CD4-positive, alpha-beta T cell (primary cell): ENCODE results near the gene CHKA. TPM values are rescaled to one million over a fixed set of nuclear protein-coding genes. Genes with fewer than 3 reads are reported as not detected.

ENCODE experiments used
- ATAC-seq: fragments of 200-7000 bp; cut with Tn5 transposase; one replicate; pipeline ENCODE4 v1.10.0; 2022; ENCODE audit warnings: mild to moderate bottlenecking; ENCODE audit not compliant: poor library complexity
- CTCF ChIA-PET: fragments of 350-600 bp; sonication (Branson Sonifier 250); formaldehyde crosslinking; loops from one replicate; lab custom pipeline; 2021; ENCODE audit warnings: antibody characterized with exemption, inconsistent platforms; lab: Charles Lee
- POLR2A ChIA-PET: fragments of 350-600 bp; sonication (Branson Sonifier 250); formaldehyde crosslinking; loops from one replicate; lab custom pipeline; 2021; ENCODE audit warnings: antibody characterized with exemption, inconsistent platforms; lab: Charles Lee
- DNase-seq, 14 experiments: peaks; one replicate each; pipeline ENCODE4 v3.0.0-alpha.2; 2013 to 2020; ENCODE audit warnings: mixed read lengths in 2 of 14
- H3K27ac ChIP-seq, 2 donors: one replicate each; pipeline versions ENCODE4 v1.5.1 to v1.7.0; 2013; ENCODE audit warnings: low read length in 2 of 2, low read depth in 1 of 2, mild to moderate bottlenecking in 1 of 2
- H3K27me3 ChIP-seq, 2 experiments: 1 replicate in 1 of 2; 2 replicates in 1 of 2; pipeline versions ENCODE4 v1.6.1 to v1.7.0; 2013; ENCODE audit warnings: low read length in 2 of 2, control low read depth in 1 of 2, mild to moderate bottlenecking in 1 of 2, moderate library complexity in 1 of 2; ENCODE audit not compliant: insufficient read depth in 2 of 2, control insufficient read depth in 1 of 2
- H3K36me3 ChIP-seq: one replicate; pipeline ENCODE4 v1.6.1; 2013; ENCODE audit warnings: low read length, control low read depth; ENCODE audit not compliant: insufficient read depth
- H3K4me1 ChIP-seq: one replicate; pipeline ENCODE4 v1.6.1; 2013; ENCODE audit warnings: low read length, control low read depth; ENCODE audit not compliant: insufficient read depth
- H3K4me3 ChIP-seq: one replicate; pipeline ENCODE4 v1.5.1; 2013; ENCODE audit warnings: mild to moderate bottlenecking, low read length, moderate library complexity
- H3K9me3 ChIP-seq, 2 experiments: 1 replicate in 1 of 2; 2 replicates in 1 of 2; pipeline versions ENCODE4 v1.6.1 to v1.7.0; 2013; ENCODE audit warnings: low read length in 2 of 2, mild to moderate bottlenecking in 2 of 2, control low read depth in 1 of 2, moderate library complexity in 1 of 2; ENCODE audit not compliant: control insufficient read depth in 1 of 2, insufficient read depth in 1 of 2
- H3K27ac Mint-ChIP-seq: one replicate; pipeline ENCODE4 v1.8.0; 2020; ENCODE audit warnings: mixed read lengths
- H3K27me3 Mint-ChIP-seq: one replicate; pipeline ENCODE4 v1.8.0; 2021; ENCODE audit warnings: mixed read lengths
- H3K36me3 Mint-ChIP-seq: one replicate; pipeline ENCODE4 v1.8.0; 2021; ENCODE audit warnings: low read depth, mixed read lengths
- H3K4me1 Mint-ChIP-seq: one replicate; pipeline ENCODE4 v1.8.0; 2021; ENCODE audit warnings: low read depth, mixed read lengths
- H3K4me3 Mint-ChIP-seq: one replicate; pipeline ENCODE4 v1.8.0; 2020; ENCODE audit warnings: mild to moderate bottlenecking, mixed read lengths
- H3K9me3 Mint-ChIP-seq: one replicate; pipeline ENCODE4 v1.8.0; 2020; ENCODE audit warnings: mixed read lengths
- intact Hi-C, 2 experiments: fragments of 100-400 bp; cut with DNase I in 1 of 2; cut with micrococcal nuclease in 1 of 2; formaldehyde crosslinking; loops; one replicate each; pipeline versions ENCODE4 v1.15.1 to v1.9.0; 2023 to 2025; cut with DNase I, micrococcal nuclease
- total RNA-seq, 174 experiments: library from RNA in 2 of 174; stranded (reverse) in 2 of 174; gene quantifications; one replicate each; pipeline ENCODE4 v1.2.3 and lab custom pipeline; 2021 to 2026
- TF ChIP-seq, protein P1 (sequence below): fragments of 200-600 bp; IDR thresholded peaks from one replicate; pipeline ENCODE4 v1.8.0; 2022; ENCODE audit warnings: antibody characterized with exemption, mild to moderate bottlenecking

CHKA gene
- total RNA-seq, 2 experiments from 2014 or later: 30.1 to 31.4 TPM

GRCh38 chr11:68136866-68137265 lies 15.7 kb upstream of the CHKA start:
- Mint-ChIP-seq H3K4me1 (peaks cover 11% of the 10 kb centered on the region), H3K9me3 (peaks cover 5% of the 10 kb centered on the region), H3K27ac (no peak overlapping the region), H3K4me3 (no peak overlapping the region), H3K27me3 (no peaks in the 10 kb centered on the region), H3K36me3 (no peaks in the 10 kb centered on the region)
- Histone ChIP-seq H3K27ac (no peak overlapping the region), H3K27me3 (no peaks in the 10 kb centered on the region), H3K36me3 (no peaks in the 10 kb centered on the region), H3K9me3 (peaks cover 0 to 10% of the 10 kb centered on the region in 2 experiments), H3K4me3 (no peak overlapping the region), H3K4me1 (peaks cover 8% of the 10 kb centered on the region)
- TF ChIP-seq, protein P1, sequence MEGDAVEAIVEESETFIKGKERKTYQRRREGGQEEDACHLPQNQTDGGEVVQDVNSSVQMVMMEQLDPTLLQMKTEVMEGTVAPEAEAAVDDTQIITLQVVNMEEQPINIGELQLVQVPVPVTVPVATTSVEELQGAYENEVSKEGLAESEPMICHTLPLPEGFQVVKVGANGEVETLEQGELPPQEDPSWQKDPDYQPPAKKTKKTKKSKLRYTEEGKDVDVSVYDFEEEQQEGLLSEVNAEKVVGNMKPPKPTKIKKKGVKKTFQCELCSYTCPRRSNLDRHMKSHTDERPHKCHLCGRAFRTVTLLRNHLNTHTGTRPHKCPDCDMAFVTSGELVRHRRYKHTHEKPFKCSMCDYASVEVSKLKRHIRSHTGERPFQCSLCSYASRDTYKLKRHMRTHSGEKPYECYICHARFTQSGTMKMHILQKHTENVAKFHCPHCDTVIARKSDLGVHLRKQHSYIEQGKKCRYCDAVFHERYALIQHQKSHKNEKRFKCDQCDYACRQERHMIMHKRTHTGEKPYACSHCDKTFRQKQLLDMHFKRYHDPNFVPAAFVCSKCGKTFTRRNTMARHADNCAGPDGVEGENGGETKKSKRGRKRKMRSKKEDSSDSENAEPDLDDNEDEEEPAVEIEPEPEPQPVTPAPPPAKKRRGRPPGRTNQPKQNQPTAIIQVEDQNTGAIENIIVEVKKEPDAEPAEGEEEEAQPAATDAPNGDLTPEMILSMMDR: no peak
- POLR2A ChIA-PET: interaction anchor here (0.7 kb wide), 2 partner anchors 72 to 502 kb away, joined by 3 read pairs; no protein-coding TSS in a partner anchor
- DNase-seq: no peak
- no peak for ATAC-seq
- intact Hi-C loops: no loop called here
- CTCF ChIA-PET: interaction anchor here (0.7 kb wide), 1 partner anchor 601 kb away, joined by 3 read pairs; no protein-coding TSS in a partner anchor

- H3K27ac Mint-ChIP-seq: no peak overlapping the region
- POLR2A ChIA-PET: no interaction called here
These were observed 14.0 kb upstream of the CHKA start for GRCh38 chr11:68135161-68135560.

GRCh38 chr11:68133761-68134160 lies 12.6 kb upstream of the CHKA start:
- Histone ChIP-seq H3K27me3 (peaks cover 6 to 14% of the 10 kb centered on the region in 2 experiments), H3K4me1 (no peaks in the 10 kb centered on the region), H3K27ac (no peak overlapping the region), H3K36me3 (no peaks in the 10 kb centered on the region), H3K9me3 (peaks cover 0 to 10% of the 10 kb centered on the region in 2 experiments), H3K4me3 (no peak overlapping the region)
- CTCF ChIA-PET: no interaction called here
- Mint-ChIP-seq H3K9me3 (peaks cover 5% of the 10 kb centered on the region), H3K36me3 (no peaks in the 10 kb centered on the region), H3K27ac (no peak overlapping the region), H3K27me3 (peaks cover 14% of the 10 kb centered on the region), H3K4me3 (no peak overlapping the region), H3K4me1 (peaks cover 5% of the 10 kb centered on the region)
- intact Hi-C loops: no loop called here
- TF ChIP-seq, protein P1: no peak
- POLR2A ChIA-PET: no interaction called here
- DNase-seq: no peak
- no peak for ATAC-seq

More at GRCh38 chr11:68135161-68135560, 14.0 kb upstream of the CHKA start:
- intact Hi-C loops: no loop called here
- Histone ChIP-seq H3K27me3 (no peaks in the 10 kb centered on the region), H3K9me3 (peaks cover 0 to 10% of the 10 kb centered on the region in 2 experiments), H3K4me3 (no peak overlapping the region), H3K36me3 (no peaks in the 10 kb centered on the region), H3K27ac (no peak overlapping the region), H3K4me1 (no peaks in the 10 kb centered on the region)
- H3K4me3 Mint-ChIP-seq: no peak overlapping the region
- H3K27me3 Mint-ChIP-seq: no peaks in the 10 kb centered on the region
- ATAC-seq (no peak), DNase-seq (no peak)
- H3K4me1 Mint-ChIP-seq: peaks cover 5% of the 10 kb centered on the region
- CTCF ChIA-PET: no interaction called here
- TF ChIP-seq, protein P1: no peak
- peaks cover 5% of the 10 kb centered on the region for H3K9me3 Mint-ChIP-seq
- no peaks in the 10 kb centered on the region for H3K36me3 Mint-ChIP-seq
